Epithelial cell of esophagus (primary cell): ENCODE results near the gene SEMA4D.

ENCODE experiments used
- DNase-seq: peaks from one replicate; pipeline ENCODE4 v3.0.0; 2010; ENCODE audit warnings: low read depth
- H3K4me3 ChIP-seq: 2 replicates; pipeline ENCODE4 v1.5.1; 2011; ENCODE audit warnings: mild to moderate bottlenecking, low read length, control low read depth
- TF ChIP-seq, protein P1 (sequence below): IDR thresholded peaks from 2 replicates; pipeline ENCODE4 v1.5.1; 2011; ENCODE audit warnings: low read depth, mild to moderate bottlenecking, low read length, control low read depth, inconsistent platforms; ENCODE audit not compliant: insufficient read depth; ENCODE audit errors: missing control alignments

SEMA4D gene

DNA sequence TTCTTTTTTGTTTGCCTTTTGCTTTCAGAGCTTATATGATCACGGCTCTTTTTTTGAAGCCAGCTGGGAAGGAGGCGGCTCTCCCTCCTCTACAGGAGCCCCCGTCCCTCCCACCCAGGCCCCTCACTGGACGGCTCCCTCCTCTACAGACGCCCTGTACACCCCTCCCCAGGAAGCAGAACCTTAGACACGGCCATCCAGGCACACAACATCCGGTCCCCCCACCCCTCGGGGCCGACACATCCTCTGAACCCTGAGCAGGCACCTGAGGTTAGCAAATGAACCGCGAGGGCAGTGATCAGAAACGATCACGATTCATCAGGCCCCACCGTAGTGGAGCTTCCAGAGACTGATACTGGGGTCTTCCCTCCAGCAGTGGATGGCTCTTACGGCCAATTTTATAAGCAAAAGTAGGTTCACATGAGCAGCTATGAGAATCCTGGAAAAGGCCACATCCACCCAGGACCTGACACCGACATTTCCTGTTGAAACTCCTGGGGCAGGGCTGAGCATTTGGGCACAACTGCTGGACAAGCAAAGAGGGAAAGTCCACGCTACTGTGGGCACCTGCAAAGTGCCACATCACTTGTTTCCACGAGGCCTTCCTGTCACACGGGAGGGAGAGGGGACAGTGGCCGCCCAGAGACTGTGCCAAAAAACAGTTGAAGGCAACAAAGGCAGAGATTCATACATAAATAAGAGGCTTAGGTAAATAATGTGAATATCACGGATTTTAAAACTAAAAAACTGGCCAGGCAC is 78.9 kb downstream of the SEMA4D start:
- TF ChIP-seq, protein P1, sequence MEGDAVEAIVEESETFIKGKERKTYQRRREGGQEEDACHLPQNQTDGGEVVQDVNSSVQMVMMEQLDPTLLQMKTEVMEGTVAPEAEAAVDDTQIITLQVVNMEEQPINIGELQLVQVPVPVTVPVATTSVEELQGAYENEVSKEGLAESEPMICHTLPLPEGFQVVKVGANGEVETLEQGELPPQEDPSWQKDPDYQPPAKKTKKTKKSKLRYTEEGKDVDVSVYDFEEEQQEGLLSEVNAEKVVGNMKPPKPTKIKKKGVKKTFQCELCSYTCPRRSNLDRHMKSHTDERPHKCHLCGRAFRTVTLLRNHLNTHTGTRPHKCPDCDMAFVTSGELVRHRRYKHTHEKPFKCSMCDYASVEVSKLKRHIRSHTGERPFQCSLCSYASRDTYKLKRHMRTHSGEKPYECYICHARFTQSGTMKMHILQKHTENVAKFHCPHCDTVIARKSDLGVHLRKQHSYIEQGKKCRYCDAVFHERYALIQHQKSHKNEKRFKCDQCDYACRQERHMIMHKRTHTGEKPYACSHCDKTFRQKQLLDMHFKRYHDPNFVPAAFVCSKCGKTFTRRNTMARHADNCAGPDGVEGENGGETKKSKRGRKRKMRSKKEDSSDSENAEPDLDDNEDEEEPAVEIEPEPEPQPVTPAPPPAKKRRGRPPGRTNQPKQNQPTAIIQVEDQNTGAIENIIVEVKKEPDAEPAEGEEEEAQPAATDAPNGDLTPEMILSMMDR: no peak
- H3K4me3 ChIP-seq: no peak overlapping the region
- no peak for DNase-seq

DNA sequence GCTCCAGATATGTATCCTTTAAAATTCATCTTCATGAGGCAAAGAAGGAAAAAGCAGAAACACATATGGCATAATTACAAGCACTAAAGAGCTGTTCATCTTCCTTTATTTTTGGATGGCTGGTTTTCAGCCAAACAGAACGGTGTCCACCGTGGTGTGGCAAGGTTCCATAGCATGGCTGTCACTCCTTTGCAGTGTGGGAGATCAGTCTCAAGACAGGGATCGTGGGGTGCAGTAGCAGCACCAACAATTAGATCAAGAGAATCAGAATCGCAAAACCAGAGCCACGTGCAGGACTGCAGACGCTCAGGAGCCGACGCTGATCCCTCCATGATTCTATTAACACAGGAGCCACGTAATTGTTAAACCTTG is 79.5 kb downstream of the SEMA4D start:
- TF ChIP-seq, protein P1: no peak
- no peak overlapping the region for H3K4me3 ChIP-seq
- no peak for DNase-seq

DNA sequence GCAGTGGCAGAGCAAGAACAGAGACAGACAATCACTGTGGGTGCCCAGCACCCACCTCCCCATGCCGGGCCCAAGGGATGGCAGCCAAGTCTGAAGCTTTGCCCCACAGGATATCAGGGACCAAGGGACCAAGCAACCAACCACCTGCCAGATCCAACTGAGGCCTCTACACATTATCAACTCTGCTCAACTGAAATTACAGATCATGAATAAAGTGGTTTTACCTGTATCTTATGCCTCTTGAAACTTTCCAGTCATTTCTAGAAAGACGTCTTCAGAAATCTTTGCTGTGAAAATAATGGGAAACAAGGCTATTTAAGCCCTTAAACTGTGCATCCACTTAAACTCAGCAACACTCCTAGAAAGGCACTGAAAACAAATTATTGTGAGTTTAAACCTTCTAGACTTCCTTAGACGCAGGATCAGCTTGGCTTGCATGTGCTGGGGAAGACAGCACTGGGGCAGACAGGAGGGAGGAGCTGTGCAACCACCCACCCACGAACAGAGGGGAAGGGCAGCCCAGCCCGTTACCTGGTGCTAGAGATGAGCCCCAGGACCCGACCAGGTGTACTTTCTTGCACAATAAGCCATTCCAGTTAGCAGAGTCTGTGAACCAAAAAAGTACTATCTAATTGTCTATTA is 80.0 kb downstream of the SEMA4D start:
- no peak overlapping the region for H3K4me3 ChIP-seq
- no peak for DNase-seq

DNA sequence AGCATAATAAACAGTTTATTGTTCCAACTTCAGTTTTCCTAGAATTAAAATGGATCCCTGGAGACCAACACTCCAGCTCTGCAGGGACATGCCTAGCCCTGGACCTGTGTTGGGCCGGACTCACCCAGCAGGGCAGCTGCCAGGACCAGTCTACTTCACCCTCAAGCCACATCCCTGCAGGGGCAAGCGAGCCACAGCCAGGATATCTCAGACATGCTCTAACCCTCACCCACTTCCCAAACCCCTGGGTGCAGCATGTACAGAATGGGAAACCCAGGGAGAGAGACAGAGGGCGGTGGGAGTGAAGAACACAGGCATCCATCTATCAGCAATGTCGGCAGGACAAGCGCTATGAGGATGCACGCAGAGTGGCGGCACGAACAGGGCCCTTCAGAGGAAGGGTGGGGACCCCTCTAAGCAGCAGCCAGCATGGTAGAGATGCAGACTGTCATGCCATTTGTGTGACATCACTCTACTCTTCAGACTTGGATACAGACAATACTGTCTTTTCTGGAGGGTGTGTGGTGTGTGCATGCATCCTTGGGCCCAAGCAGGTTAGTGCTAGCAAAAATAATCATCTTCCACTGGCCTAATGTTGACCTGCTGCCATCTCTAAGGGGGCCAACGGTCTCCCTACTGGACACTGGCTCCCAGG is 83.1 kb downstream of the SEMA4D start:
- TF ChIP-seq, protein P1: no peak
- no peak overlapping the region for H3K4me3 ChIP-seq
- no peak for DNase-seq

More for the DNA sequence above, 80.0 kb downstream of the SEMA4D start:
- TF ChIP-seq, protein P1: no peak

DNA sequence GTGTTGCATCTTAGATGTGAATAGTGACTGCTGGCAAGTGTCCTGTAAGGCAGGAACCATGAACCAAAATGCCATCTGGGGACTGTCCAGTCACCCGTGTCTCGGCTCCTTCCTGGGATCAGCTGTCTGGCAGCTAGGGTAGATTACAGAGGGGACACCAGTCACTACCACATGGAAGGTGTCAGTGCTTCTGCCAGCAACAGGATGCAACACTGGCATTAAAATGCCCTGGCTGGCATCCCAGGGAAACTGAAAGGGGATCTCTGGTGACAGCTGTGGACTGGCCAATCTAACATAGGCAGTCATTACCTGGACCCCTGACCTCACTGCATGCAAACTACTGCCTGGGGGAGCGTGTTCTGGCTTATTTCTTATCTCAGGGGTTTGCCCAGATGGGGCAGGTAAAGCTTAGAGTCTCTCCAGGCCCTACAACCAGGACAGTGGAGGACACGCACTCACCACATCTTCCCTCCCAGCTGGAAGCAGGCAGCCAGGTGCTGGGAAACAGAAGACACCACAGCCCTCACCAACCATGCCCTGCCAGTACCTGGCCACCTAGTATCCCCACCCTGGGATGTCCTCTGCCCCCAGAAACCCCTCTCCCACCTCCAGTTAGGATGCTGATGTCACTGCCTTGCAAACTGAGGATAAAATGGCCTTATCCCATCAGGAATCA is 83.8 kb downstream of the SEMA4D start:
- no peak overlapping the region for H3K4me3 ChIP-seq
- DNase-seq: no peak
- TF ChIP-seq, protein P1: no peak

DNA sequence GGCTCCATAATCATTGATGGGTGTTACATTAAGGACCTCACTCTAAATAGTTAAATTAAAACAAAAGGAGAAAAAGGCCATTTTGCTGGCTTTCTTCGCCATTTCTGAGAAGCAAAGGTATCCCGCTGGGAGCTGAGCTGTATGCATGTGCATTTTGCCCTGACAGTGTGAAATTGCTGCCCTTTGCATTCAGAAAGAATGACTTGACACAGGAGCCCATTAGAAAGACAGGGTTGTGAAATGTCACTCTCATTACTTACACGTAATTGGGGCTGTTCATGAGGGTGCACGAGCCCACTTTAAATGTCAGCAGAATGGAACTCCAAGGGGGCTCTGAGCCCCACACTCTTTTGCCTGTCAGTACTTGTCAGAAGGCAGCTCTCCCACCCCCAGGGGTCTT is 85.0 kb downstream of the SEMA4D start:
- DNase-seq: no peak
- H3K4me3 ChIP-seq: no peak overlapping the region
- TF ChIP-seq, protein P1: no peak
